ENCODE measurements around the gene TMEM63A. TPM values are rescaled to one million over a fixed set of nuclear protein-coding genes. Genes with fewer than 3 reads are reported as not detected.
"Not testable (repeated sequence)": the region's sequence is repeated elsewhere in the genome, so short reads cannot be mapped to it uniquely, and the experiment has no call there.

Gene TMEM63A
- total RNA-seq, 4 donors from 2014 or later: 104 to 256 (median 180) TPM

DNA sequence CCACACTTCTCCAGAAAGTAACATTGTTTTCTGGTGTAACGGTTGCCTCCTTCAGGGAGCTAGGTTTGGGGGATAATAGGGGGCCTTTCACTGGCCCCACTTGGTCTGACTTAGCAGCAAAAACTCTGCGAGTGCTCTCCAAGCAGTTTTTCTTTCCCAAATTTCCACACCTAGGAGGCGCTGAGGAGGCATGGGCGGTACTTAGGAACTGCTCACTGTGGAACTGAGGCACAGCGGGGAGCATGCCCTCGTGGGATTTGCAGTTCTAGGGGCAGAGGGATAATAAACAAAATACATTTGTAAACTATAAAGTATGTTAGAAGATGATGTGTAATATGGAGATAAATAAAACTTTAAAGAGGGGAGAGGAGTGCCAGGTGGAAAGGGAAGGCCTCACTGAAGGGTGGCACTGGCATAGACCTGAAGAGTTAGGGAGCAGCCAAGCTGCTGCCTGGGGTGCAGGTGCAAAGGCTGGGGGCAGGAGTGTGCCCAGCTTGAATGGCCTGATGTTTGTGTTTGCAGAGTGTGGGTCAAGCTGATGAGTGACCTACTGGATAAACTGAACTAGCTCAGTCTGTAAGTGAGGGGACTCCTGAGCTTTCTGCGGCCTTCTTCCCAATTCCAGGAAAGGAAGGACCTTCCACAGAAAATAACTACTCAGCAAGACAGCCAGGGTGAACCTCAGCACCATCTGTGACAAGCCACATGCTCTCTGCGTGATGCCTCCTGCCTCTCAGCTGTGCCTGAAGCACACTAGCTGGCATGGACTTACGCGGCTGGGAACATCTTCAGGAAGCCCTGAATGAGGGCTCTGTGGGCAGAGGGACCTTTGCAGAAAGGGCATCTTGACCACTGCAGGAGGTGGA, 70.3 kb downstream of the TMEM63A start:
- in situ Hi-C loops (cut with MboI; ENCODE audit: low pct_ligation_motif_present in 1 of 4, low pct_unique_long_range_greater_than_20kb in 1 of 4, low sequenced_read_pairs in 3 of 4) (no loop called here), intact Hi-C loops (cut with DNase I; ENCODE audit: low total_unique reads) (loop anchor here (5.0 kb wide), 1 partner anchor 35 kb away; the partner anchor contains the start of gene SRP9)
- WGBS, 2 donors (ENCODE audit: low coverage in 1 of 2): 0 to 76% methylated on average over 1 to 10 of the region's 10 CpGs
- Histone ChIP-seq H3K4me1 (peaks cover 34 to 65% (median 52%) of the 10 kb centered on the region in 4 donors), H3K36me3 (no peaks in the 10 kb centered on the region), H3K4me3 (peak overlapping the region in 1 of 4 donors; percentile 89), H3K9me3 (no peaks in the 10 kb centered on the region), H3K27ac (peak overlapping the region; percentile 87 to 95 (median 90)), H3K27me3 (no peaks in the 10 kb centered on the region)
- TF ChIP-seq POLR2A (IDR thresholded peaks at IDR 0.05): no peak
- TF ChIP-seq, protein P1, sequence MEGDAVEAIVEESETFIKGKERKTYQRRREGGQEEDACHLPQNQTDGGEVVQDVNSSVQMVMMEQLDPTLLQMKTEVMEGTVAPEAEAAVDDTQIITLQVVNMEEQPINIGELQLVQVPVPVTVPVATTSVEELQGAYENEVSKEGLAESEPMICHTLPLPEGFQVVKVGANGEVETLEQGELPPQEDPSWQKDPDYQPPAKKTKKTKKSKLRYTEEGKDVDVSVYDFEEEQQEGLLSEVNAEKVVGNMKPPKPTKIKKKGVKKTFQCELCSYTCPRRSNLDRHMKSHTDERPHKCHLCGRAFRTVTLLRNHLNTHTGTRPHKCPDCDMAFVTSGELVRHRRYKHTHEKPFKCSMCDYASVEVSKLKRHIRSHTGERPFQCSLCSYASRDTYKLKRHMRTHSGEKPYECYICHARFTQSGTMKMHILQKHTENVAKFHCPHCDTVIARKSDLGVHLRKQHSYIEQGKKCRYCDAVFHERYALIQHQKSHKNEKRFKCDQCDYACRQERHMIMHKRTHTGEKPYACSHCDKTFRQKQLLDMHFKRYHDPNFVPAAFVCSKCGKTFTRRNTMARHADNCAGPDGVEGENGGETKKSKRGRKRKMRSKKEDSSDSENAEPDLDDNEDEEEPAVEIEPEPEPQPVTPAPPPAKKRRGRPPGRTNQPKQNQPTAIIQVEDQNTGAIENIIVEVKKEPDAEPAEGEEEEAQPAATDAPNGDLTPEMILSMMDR (IDR thresholded peaks at IDR 0.05): peak in 3 of 5 experiments; percentile 14 to 20 (median 18)
- DNase-seq: peak; percentile 27

GRCh38 chr1:225810579-225811538, 71.3 kb downstream of the TMEM63A start:
- TF ChIP-seq POLR2AphosphoS5 (IDR thresholded peaks at IDR 0.05): peak in 2 of 3 donors; percentile 11 to 18
- Histone ChIP-seq H3K4me1 (peaks cover 24 to 55% (median 44%) of the 10 kb centered on the region in 4 donors), H3K4me3 (peak overlapping the region; percentile 41 to 89 (median 75)), H3K27ac (peak overlapping the region; percentile 87 to 95 (median 90))
- 27% methylated on average over 29 of the region's 29 CpGs; no CpG with 5 or more reads in 1 of the 2 donors for WGBS, 2 donors (ENCODE audit: low coverage in 1 of 2)
- in situ Hi-C loops (cut with MboI; ENCODE audit: low pct_ligation_motif_present in 1 of 4, low pct_unique_long_range_greater_than_20kb in 1 of 4, low sequenced_read_pairs in 3 of 4); H3K36me3 ChIP-seq; H3K9me3 ChIP-seq; H3K27me3 ChIP-seq: not testable (repeated sequence)
- DNase-seq: peak; percentile 61
- intact Hi-C loops (cut with DNase I; ENCODE audit: low total_unique reads): loop anchor here (5.0 kb wide), 1 partner anchor 34 kb away; the partner anchor contains the start of gene SRP9

- peaks cover 19 to 55% (median 42%) of the 10 kb centered on the region in 4 donors for H3K4me1 ChIP-seq
- in situ Hi-C loops (cut with MboI; ENCODE audit: low pct_ligation_motif_present in 1 of 4, low pct_unique_long_range_greater_than_20kb in 1 of 4, low sequenced_read_pairs in 3 of 4): no loop called here
These were observed 72.2 kb downstream of the TMEM63A start, which contains the start of gene EPHX1 for GRCh38 chr1:225809842-225810578. Gene EPHX1, plus strand, starts transcription at chr1:225810124. Its CDS starts 18,606 bp downstream, at chr1:225828730.

DNA sequence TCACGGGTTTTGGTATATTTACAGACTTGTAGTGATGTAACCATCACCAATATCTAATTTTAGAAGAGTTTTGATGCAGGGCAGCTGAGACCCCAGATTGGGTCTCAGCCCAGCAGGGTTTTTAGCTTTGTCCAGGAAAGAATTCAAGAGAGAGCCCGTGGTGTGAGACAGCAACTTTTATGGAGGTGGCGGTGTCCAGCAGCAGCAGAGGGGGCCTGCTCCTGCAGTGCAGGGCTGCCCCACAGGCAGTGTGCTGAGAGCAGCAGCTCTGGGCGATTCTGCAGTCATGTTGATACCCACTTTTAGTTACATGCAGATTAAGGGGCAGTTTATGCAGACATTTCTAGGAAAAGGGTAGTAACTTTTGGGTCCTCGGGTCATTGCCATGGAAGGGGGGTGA, 74.0 kb downstream of the TMEM63A start:
- no peak overlapping the region for H3K4me3 ChIP-seq
- H3K27ac ChIP-seq: no peak overlapping the region
- peaks cover 8 to 36% (median 25%) of the 10 kb centered on the region in 4 donors for H3K4me1 ChIP-seq
- TF ChIP-seq POLR2A (IDR thresholded peaks at IDR 0.05) (no peak), POLR2AphosphoS5 (IDR thresholded peaks at IDR 0.05) (no peak), EP300 (IDR thresholded peaks at IDR 0.05; ENCODE audit: low read depth) (no peak)
- TF ChIP-seq, protein P1 (IDR thresholded peaks at IDR 0.05): no peak
- in situ Hi-C loops (cut with MboI; ENCODE audit: low pct_ligation_motif_present in 1 of 4, low pct_unique_long_range_greater_than_20kb in 1 of 4, low sequenced_read_pairs in 3 of 4) (no loop called here), intact Hi-C loops (cut with DNase I; ENCODE audit: low total_unique reads) (no loop called here)
- no peak for DNase-seq
- no peaks in the 10 kb centered on the region for H3K36me3 ChIP-seq
- H3K9me3 ChIP-seq: no peaks in the 10 kb centered on the region
- 72 to 100% methylated on average over 1 to 5 of the region's 5 CpGs for WGBS, 2 donors (ENCODE audit: low coverage in 1 of 2)
- no peaks in the 10 kb centered on the region for H3K27me3 ChIP-seq

More at GRCh38 chr1:225809842-225810578, 72.2 kb downstream of the TMEM63A start, which contains the start of gene EPHX1:
- peak within 1 kb of the TSS; percentile 87 to 95 (median 90) for H3K27ac ChIP-seq
- peak; percentile 94 for DNase-seq
- 0% methylated on average over 8 to 30 of the region's 80 CpGs for WGBS, 2 donors (ENCODE audit: low coverage in 1 of 2)
- intact Hi-C loops (cut with DNase I; ENCODE audit: low total_unique reads): loop anchor here (5.0 kb wide), 1 partner anchor 33 kb away; the partner anchor contains the start of gene SRP9
- no peaks in the 10 kb centered on the region for H3K9me3 ChIP-seq
- H3K36me3 ChIP-seq: no peaks in the 10 kb centered on the region
- TF ChIP-seq POLR2AphosphoS5 (IDR thresholded peaks at IDR 0.05) (peak; percentile 76 to 90 (median 81)), POLR2A (IDR thresholded peaks at IDR 0.05) (peak; percentile 77), EP300 (IDR thresholded peaks at IDR 0.05; ENCODE audit: low read depth) (no peak)
- TF ChIP-seq, protein P1 (IDR thresholded peaks at IDR 0.05): peak; percentile 26 to 37 (median 29)
- H3K27me3 ChIP-seq: no peaks in the 10 kb centered on the region
- peak within 1 kb of the TSS; percentile 41 to 89 (median 75) for H3K4me3 ChIP-seq

DNA sequence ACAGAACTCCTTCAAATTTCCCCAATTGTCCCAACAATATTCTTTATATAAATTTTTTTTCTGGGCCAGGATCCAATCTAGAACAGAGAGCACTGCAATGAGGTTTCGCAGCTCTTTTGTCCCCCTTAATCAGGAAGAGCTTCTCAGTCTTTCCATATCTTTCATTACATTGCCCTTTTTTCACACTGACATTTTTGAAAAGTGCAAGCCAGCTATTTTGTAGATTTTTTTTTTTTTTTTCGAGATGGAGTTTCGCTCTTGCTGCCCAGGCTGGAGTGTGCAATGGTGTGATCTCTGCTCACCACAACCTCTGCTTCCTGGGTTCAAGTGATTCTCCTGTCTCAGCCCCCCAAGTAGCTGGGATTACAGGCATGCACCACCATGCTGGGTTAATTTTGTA, 75.4 kb downstream of the TMEM63A start:
- H3K36me3 ChIP-seq; H3K4me3 ChIP-seq; H3K27ac ChIP-seq; H3K9me3 ChIP-seq; intact Hi-C loops (cut with DNase I; ENCODE audit: low total_unique reads); in situ Hi-C loops (cut with MboI; ENCODE audit: low pct_ligation_motif_present in 1 of 4, low pct_unique_long_range_greater_than_20kb in 1 of 4, low sequenced_read_pairs in 3 of 4); DNase-seq; H3K27me3 ChIP-seq: not testable (repeated sequence)
- H3K4me1 ChIP-seq: peaks cover 0 to 22% (median 16%) of the 10 kb centered on the region in 4 donors
- WGBS, 2 donors (ENCODE audit: low coverage in 1 of 2): 92 to 100% methylated on average over 3 of the region's 3 CpGs

Data from transverse colon (tissue), 4 donors.